ENCODE measurements around the gene CHD3.

The CHD3 gene

DNA sequence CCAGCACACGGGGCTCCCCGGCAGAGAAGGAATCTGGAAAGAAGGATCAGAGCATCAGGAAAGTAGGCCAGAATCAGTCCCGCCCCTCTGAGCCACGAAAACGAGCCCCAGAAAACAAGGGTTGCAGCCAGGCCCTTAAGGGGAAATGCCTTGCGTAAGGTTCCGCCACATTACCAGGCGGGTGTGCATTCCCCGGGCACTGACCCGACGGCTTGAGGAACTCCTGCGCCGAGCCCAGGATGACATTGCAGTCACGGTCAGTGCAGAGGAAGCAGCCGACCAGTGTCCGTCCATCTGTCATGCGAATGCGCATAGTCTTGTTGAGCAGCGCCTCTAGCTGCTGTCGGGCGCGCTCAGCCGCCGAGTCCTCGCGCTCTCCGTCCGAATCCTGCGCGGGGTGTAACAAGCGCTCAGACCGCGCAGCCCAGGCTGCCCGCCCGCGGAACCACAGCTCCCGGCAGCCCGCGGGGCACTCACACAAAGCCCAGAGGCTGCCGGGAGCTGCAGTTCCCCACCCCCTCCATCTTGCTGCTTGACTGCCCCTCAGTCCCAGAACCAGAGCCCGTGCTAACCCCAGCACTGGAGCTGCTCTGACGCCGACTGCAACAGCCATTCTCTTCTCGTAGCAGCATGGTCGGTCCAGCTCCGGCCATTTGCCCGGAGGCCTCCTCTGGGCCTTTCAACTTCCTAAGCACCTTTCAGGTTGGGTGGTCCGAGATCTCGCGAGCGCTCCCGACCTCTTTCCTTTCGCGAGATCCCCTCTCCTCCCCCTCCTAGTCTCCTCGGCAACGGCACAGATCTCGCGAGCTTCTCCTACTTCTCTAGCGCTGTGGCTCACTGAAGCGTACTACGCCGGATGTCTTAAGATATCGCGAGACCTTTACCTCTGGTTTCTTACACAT lies 31.5 kb upstream of the CHD3 start, which contains the start of gene NAA38:
NAA38 (minus strand) TSS at position 749 of the 902 bp plus-strand sequence; CDS start at position 653, 96 bp downstream.
- Histone ChIP-seq H3K4me2 (ENCODE audit: low read length) (peak within 1 kb of the TSS; percentile 80), H3K9me2 (ENCODE audit: low read depth, low read length) (no peaks in the 10 kb centered on the region), H3K4me3 (ENCODE audit: low read depth, low read length, poor library complexity, severe bottlenecking) (peak within 1 kb of the TSS; percentile 65), H3K27ac (ENCODE audit: low read depth, low read length, poor library complexity, severe bottlenecking) (peak within 1 kb of the TSS; percentile 92), H4K20me1 (ENCODE audit: insufficient read depth, low read length) (no peaks in the 10 kb centered on the region), H2AFZ (ENCODE audit: low read length) (no peak within 1 kb of the TSS), H3K27me3 (ENCODE audit: insufficient read depth, low read length) (no peaks in the 10 kb centered on the region), H3K9ac (ENCODE audit: low read length) (peak within 1 kb of the TSS; percentile 92), H3K79me2 (ENCODE audit: insufficient read depth, low read length) (no peaks in the 10 kb centered on the region), H3K4me1 (ENCODE audit: insufficient read depth, low read length, severe bottlenecking) (peaks cover 32% of the 10 kb centered on the region), H3F3A (ENCODE audit: insufficient read depth, low read length) (no peaks in the 10 kb centered on the region), H3K9me3 (ENCODE audit: low read length) (no peaks in the 10 kb centered on the region), H3K36me3 (ENCODE audit: insufficient read depth, low read length) (peaks cover 38% of the 10 kb centered on the region; the same call in 1 of the 2 replicates)
- TF ChIP-seq EZH2 (IDR thresholded peaks at IDR 0.05; ENCODE audit: borderline replicate concordance, low read length) (no peak), CTCF (IDR thresholded peaks at IDR 0.05; ENCODE audit: low read length) (peak; percentile 47; the same call in 1 of the 2 replicates)

- TF ChIP-seq CTCF (IDR thresholded peaks at IDR 0.05; ENCODE audit: low read length) (no peak), EZH2 (IDR thresholded peaks at IDR 0.05; ENCODE audit: borderline replicate concordance, low read length) (no peak)
- Histone ChIP-seq H3F3A (ENCODE audit: insufficient read depth, low read length) (no peaks in the 10 kb centered on the region), H2AFZ (ENCODE audit: low read length) (no peak within 1 kb of the TSS), H3K4me3 (ENCODE audit: low read depth, low read length, poor library complexity, severe bottlenecking) (peak within 1 kb of the TSS; percentile 65), H3K9ac (ENCODE audit: low read length) (peak within 1 kb of the TSS; percentile 92), H3K27me3 (ENCODE audit: insufficient read depth, low read length) (no peaks in the 10 kb centered on the region), H3K27ac (ENCODE audit: low read depth, low read length, poor library complexity, severe bottlenecking) (peak within 1 kb of the TSS; percentile 92), H3K36me3 (ENCODE audit: insufficient read depth, low read length) (peaks cover 32% of the 10 kb centered on the region; the same call in 1 of the 2 replicates), H3K79me2 (ENCODE audit: insufficient read depth, low read length) (no peaks in the 10 kb centered on the region), H3K9me2 (ENCODE audit: low read depth, low read length) (no peaks in the 10 kb centered on the region), H4K20me1 (ENCODE audit: insufficient read depth, low read length) (no peaks in the 10 kb centered on the region), H3K9me3 (ENCODE audit: low read length) (no peaks in the 10 kb centered on the region), H3K4me1 (ENCODE audit: insufficient read depth, low read length, severe bottlenecking) (peaks cover 32% of the 10 kb centered on the region), H3K4me2 (ENCODE audit: low read length) (peak within 1 kb of the TSS; percentile 80)
These were observed 30.7 kb upstream of the CHD3 start, which contains the start of gene CYB5D1 for GRCh38 chr17:7857713-7858521. CYB5D1 (plus strand) TSS chr17:7858003; CDS start chr17:7858135, 132 bp downstream.

- Histone ChIP-seq H3K27me3 (ENCODE audit: insufficient read depth, low read length) (no peaks in the 10 kb centered on the region), H3K9me3 (ENCODE audit: low read length) (no peaks in the 10 kb centered on the region), H3K79me2 (ENCODE audit: insufficient read depth, low read length) (no peaks in the 10 kb centered on the region), H3K9ac (ENCODE audit: low read length) (peak overlapping the region; percentile 92), H3K4me1 (ENCODE audit: insufficient read depth, low read length, severe bottlenecking) (peaks cover 37% of the 10 kb centered on the region), H3K9me2 (ENCODE audit: low read depth, low read length) (no peaks in the 10 kb centered on the region), H4K20me1 (ENCODE audit: insufficient read depth, low read length) (no peaks in the 10 kb centered on the region), H3K36me3 (ENCODE audit: insufficient read depth, low read length) (peaks cover 31% of the 10 kb centered on the region; the same call in 1 of the 2 replicates), H3K4me3 (ENCODE audit: low read depth, low read length, poor library complexity, severe bottlenecking) (peak overlapping the region; percentile 65), H3K27ac (ENCODE audit: low read depth, low read length, poor library complexity, severe bottlenecking) (peak overlapping the region; percentile 92), H3F3A (ENCODE audit: insufficient read depth, low read length) (no peaks in the 10 kb centered on the region), H3K4me2 (ENCODE audit: low read length) (peak overlapping the region; percentile 80), H2AFZ (ENCODE audit: low read length) (no peak overlapping the region)
- peak; percentile 60 for TF ChIP-seq CTCF (IDR thresholded peaks at IDR 0.05; ENCODE audit: low read length)
- no peak for TF ChIP-seq EZH2 (IDR thresholded peaks at IDR 0.05; ENCODE audit: borderline replicate concordance, low read length)
These were observed 30.1 kb upstream of the CHD3 start for GRCh38 chr17:7858522-7858810.

Measured in OCI-LY1 (cell line).